ENCODE results near the gene PEX5L.

The PEX5L gene

GRCh38 chr3:179927191-179927590 is 109.5 kb downstream of the PEX5L start:
- no peaks in the 10 kb centered on the region for H3K27me3 ChIP-seq (ENCODE audit: insufficient read depth, low read length)
- no peak overlapping the region for H3K9ac ChIP-seq (ENCODE audit: low read length)
- H3K4me3 ChIP-seq (ENCODE audit: low read depth, low read length): no peak overlapping the region
- H3K36me3 ChIP-seq (ENCODE audit: control insufficient read depth in 1 of 2, insufficient read depth in 2 of 2, low read length in 2 of 2): no peaks in the 10 kb centered on the region
- H2BK5ac ChIP-seq (ENCODE audit: low read depth, low read length, poor library complexity): no peak overlapping the region
- H2BK120ac ChIP-seq (ENCODE audit: insufficient read depth, low read length, poor library complexity): no peak overlapping the region
- H3K9me3 ChIP-seq (ENCODE audit: insufficient read depth, low read depth, low read length): no peaks in the 10 kb centered on the region
- no peak overlapping the region for H3K23ac ChIP-seq (ENCODE audit: low read length)
- no peak overlapping the region for H2BK12ac ChIP-seq (ENCODE audit: low read length)
- no peak overlapping the region for H4K91ac ChIP-seq (ENCODE audit: low read depth, low read length)
- H3K18ac ChIP-seq (ENCODE audit: low read length): no peak overlapping the region
- H3K4me1 ChIP-seq (ENCODE audit: control insufficient read depth in 1 of 2, insufficient read depth in 2 of 2, low read length in 2 of 2): no peaks in the 10 kb centered on the region
- WGBS (ENCODE audit: extremely low coverage, insufficient coverage, insufficient read length): no CpG with 5 or more reads among the region's 3 CpGs
- no peak overlapping the region for H3K4ac ChIP-seq (ENCODE audit: low read depth, low read length)
- H3K27ac ChIP-seq (ENCODE audit: low read depth, low read length): no peak overlapping the region
- no peak overlapping the region for H3K4me2 ChIP-seq (ENCODE audit: low read length)
- H3K79me1 ChIP-seq (ENCODE audit: low read length): no peaks in the 10 kb centered on the region
- no peaks in the 10 kb centered on the region for H3K79me2 ChIP-seq (ENCODE audit: control insufficient read depth, insufficient read depth, low read length, poor library complexity)
- no peak for DNase-seq
- H3K14ac ChIP-seq (ENCODE audit: low read length): no peak overlapping the region
- H2AFZ ChIP-seq (ENCODE audit: insufficient read depth, low read length, poor library complexity): no peak overlapping the region
- no peak overlapping the region for H2AK5ac ChIP-seq (ENCODE audit: low read length)
- no peak overlapping the region for H4K8ac ChIP-seq (ENCODE audit: low read depth, low read length)
- H4K12ac ChIP-seq (ENCODE audit: low read depth, low read length): no peak overlapping the region

- H3K23ac ChIP-seq (ENCODE audit: low read length): no peak overlapping the region
- no peak overlapping the region for H3K14ac ChIP-seq (ENCODE audit: low read length)
- no peak overlapping the region for H2BK120ac ChIP-seq (ENCODE audit: insufficient read depth, low read length, poor library complexity)
- no peak overlapping the region for H4K12ac ChIP-seq (ENCODE audit: low read depth, low read length)
- H3K27me3 ChIP-seq (ENCODE audit: insufficient read depth, low read length): no peaks in the 10 kb centered on the region
- no peaks in the 10 kb centered on the region for H3K79me2 ChIP-seq (ENCODE audit: control insufficient read depth, insufficient read depth, low read length, poor library complexity)
- H3K9ac ChIP-seq (ENCODE audit: low read length): no peak overlapping the region
- H3K27ac ChIP-seq (ENCODE audit: low read depth, low read length): no peak overlapping the region
- H3K4me1 ChIP-seq (ENCODE audit: control insufficient read depth in 1 of 2, insufficient read depth in 2 of 2, low read length in 2 of 2): no peaks in the 10 kb centered on the region
- no peaks in the 10 kb centered on the region for H3K79me1 ChIP-seq (ENCODE audit: low read length)
- DNase-seq: no peak
- no peak overlapping the region for H3K4me2 ChIP-seq (ENCODE audit: low read length)
- no peak overlapping the region for H2BK5ac ChIP-seq (ENCODE audit: low read depth, low read length, poor library complexity)
- H4K91ac ChIP-seq (ENCODE audit: low read depth, low read length): no peak overlapping the region
- H3K36me3 ChIP-seq (ENCODE audit: control insufficient read depth in 1 of 2, insufficient read depth in 2 of 2, low read length in 2 of 2): no peaks in the 10 kb centered on the region
- no peak overlapping the region for H2AFZ ChIP-seq (ENCODE audit: insufficient read depth, low read length, poor library complexity)
- no peaks in the 10 kb centered on the region for H3K9me3 ChIP-seq (ENCODE audit: insufficient read depth, low read depth, low read length)
- H3K4ac ChIP-seq (ENCODE audit: low read depth, low read length): no peak overlapping the region
- H2AK5ac ChIP-seq (ENCODE audit: low read length): no peak overlapping the region
- WGBS (ENCODE audit: extremely low coverage, insufficient coverage, insufficient read length): no CpG with 5 or more reads among the region's 3 CpGs
- H2BK12ac ChIP-seq (ENCODE audit: low read length): no peak overlapping the region
- no peak overlapping the region for H3K18ac ChIP-seq (ENCODE audit: low read length)
- no peak overlapping the region for H3K4me3 ChIP-seq (ENCODE audit: low read depth, low read length)
- H4K8ac ChIP-seq (ENCODE audit: low read depth, low read length): no peak overlapping the region
Observed at GRCh38 chr3:179921951-179922350, 114.8 kb downstream of the PEX5L start.

GRCh38 chr3:179921500-179921899 is 115.2 kb downstream of the PEX5L start:
- Histone ChIP-seq H4K8ac (ENCODE audit: low read depth, low read length) (no peak overlapping the region), H3K18ac (ENCODE audit: low read length) (no peak overlapping the region), H3K4me3 (ENCODE audit: low read depth, low read length) (no peak overlapping the region), H3K23ac (ENCODE audit: low read length) (no peak overlapping the region), H2BK120ac (ENCODE audit: insufficient read depth, low read length, poor library complexity) (no peak overlapping the region), H3K4me1 (ENCODE audit: control insufficient read depth in 1 of 2, insufficient read depth in 2 of 2, low read length in 2 of 2) (no peaks in the 10 kb centered on the region), H3K4me2 (ENCODE audit: low read length) (no peak overlapping the region), H4K91ac (ENCODE audit: low read depth, low read length) (no peak overlapping the region), H3K4ac (ENCODE audit: low read depth, low read length) (no peak overlapping the region), H3K27ac (ENCODE audit: low read depth, low read length) (no peak overlapping the region), H3K9ac (ENCODE audit: low read length) (no peak overlapping the region), H2BK5ac (ENCODE audit: low read depth, low read length, poor library complexity) (no peak overlapping the region), H3K79me2 (ENCODE audit: control insufficient read depth, insufficient read depth, low read length, poor library complexity) (no peaks in the 10 kb centered on the region), H4K12ac (ENCODE audit: low read depth, low read length) (no peak overlapping the region), H3K36me3 (ENCODE audit: control insufficient read depth in 1 of 2, insufficient read depth in 2 of 2, low read length in 2 of 2) (no peaks in the 10 kb centered on the region), H3K27me3 (ENCODE audit: insufficient read depth, low read length) (no peaks in the 10 kb centered on the region), H3K9me3 (ENCODE audit: insufficient read depth, low read depth, low read length) (no peaks in the 10 kb centered on the region), H2AK5ac (ENCODE audit: low read length) (no peak overlapping the region), H2AFZ (ENCODE audit: insufficient read depth, low read length, poor library complexity) (no peak overlapping the region), H3K14ac (ENCODE audit: low read length) (no peak overlapping the region), H3K79me1 (ENCODE audit: low read length) (no peaks in the 10 kb centered on the region), H2BK12ac (ENCODE audit: low read length) (no peak overlapping the region)
- WGBS (ENCODE audit: extremely low coverage, insufficient coverage, insufficient read length): no CpG with 5 or more reads among the region's 4 CpGs
- no peak for DNase-seq

GRCh38 chr3:179907784-179908482 is 128.8 kb downstream of the PEX5L start:
- no peaks in the 10 kb centered on the region for H3K27me3 ChIP-seq (ENCODE audit: insufficient read depth, low read length)
- H3K4me2 ChIP-seq (ENCODE audit: low read length): no peak overlapping the region
- no peak overlapping the region for H4K91ac ChIP-seq (ENCODE audit: low read depth, low read length)
- no peaks in the 10 kb centered on the region for H3K79me2 ChIP-seq (ENCODE audit: control insufficient read depth, insufficient read depth, low read length, poor library complexity)
- no peak overlapping the region for H3K14ac ChIP-seq (ENCODE audit: low read length)
- no peaks in the 10 kb centered on the region for H3K79me1 ChIP-seq (ENCODE audit: low read length)
- H4K8ac ChIP-seq (ENCODE audit: low read depth, low read length): no peak overlapping the region
- no peak overlapping the region for H3K4ac ChIP-seq (ENCODE audit: low read depth, low read length)
- H2BK5ac ChIP-seq (ENCODE audit: low read depth, low read length, poor library complexity): no peak overlapping the region
- H3K4me1 ChIP-seq (ENCODE audit: control insufficient read depth in 1 of 2, insufficient read depth in 2 of 2, low read length in 2 of 2): no peaks in the 10 kb centered on the region
- H3K9ac ChIP-seq (ENCODE audit: low read length): peak overlapping the region; percentile 56
- H3K9me3 ChIP-seq (ENCODE audit: insufficient read depth, low read depth, low read length): no peaks in the 10 kb centered on the region
- H3K18ac ChIP-seq (ENCODE audit: low read length): no peak overlapping the region
- no peak overlapping the region for H2AFZ ChIP-seq (ENCODE audit: insufficient read depth, low read length, poor library complexity)
- no peak overlapping the region for H2AK5ac ChIP-seq (ENCODE audit: low read length)
- no peak overlapping the region for H3K27ac ChIP-seq (ENCODE audit: low read depth, low read length)
- no peak overlapping the region for H2BK12ac ChIP-seq (ENCODE audit: low read length)
- H3K23ac ChIP-seq (ENCODE audit: low read length): no peak overlapping the region
- DNase-seq: no peak
- H3K4me3 ChIP-seq (ENCODE audit: low read depth, low read length): no peak overlapping the region
- H4K12ac ChIP-seq (ENCODE audit: low read depth, low read length): no peak overlapping the region
- H3K36me3 ChIP-seq (ENCODE audit: control insufficient read depth in 1 of 2, insufficient read depth in 2 of 2, low read length in 2 of 2): no peaks in the 10 kb centered on the region
- H2BK120ac ChIP-seq (ENCODE audit: insufficient read depth, low read length, poor library complexity): no peak overlapping the region
- WGBS (ENCODE audit: extremely low coverage, insufficient coverage, insufficient read length): no CpG with 5 or more reads among the region's 4 CpGs

Data from trophoblast cell (in vitro differentiated cells and primary cell).